Measurements from ENCODE around the gene ANGPTL2.

ANGPTL2 gene

GRCh38 chr9:127109212-127109711 is 13.2 kb downstream of the ANGPTL2 start:
- no peak for TF ChIP-seq CTCF (conservative IDR thresholded peaks at IDR 0.05)

GRCh38 chr9:127107929-127108876 is 14.2 kb downstream of the ANGPTL2 start:
- H3K27ac ChIP-seq, result peak overlapping the region; percentile 83
- no peak for TF ChIP-seq CTCF (conservative IDR thresholded peaks at IDR 0.05)

More at GRCh38 chr9:127109212-127109711, 13.2 kb downstream of the ANGPTL2 start:
- H3K27ac ChIP-seq, result peak overlapping the region; percentile 83

GRCh38 chr9:127107171-127107928 is 15.1 kb downstream of the ANGPTL2 start:
- no peak for TF ChIP-seq CTCF (conservative IDR thresholded peaks at IDR 0.05)
- H3K27ac ChIP-seq, result peak overlapping the region; percentile 83; the same call in 1 of the 2 replicates

GRCh38 chr9:127106466-127106855 is 16.0 kb downstream of the ANGPTL2 start:
- H3K27ac ChIP-seq, result no peak overlapping the region
- no peak for TF ChIP-seq CTCF (conservative IDR thresholded peaks at IDR 0.05)

GRCh38 chr9:127105805-127106465 is 16.5 kb downstream of the ANGPTL2 start:
- no peak for TF ChIP-seq CTCF (conservative IDR thresholded peaks at IDR 0.05)
- no peak overlapping the region for H3K27ac ChIP-seq

- H3K27ac ChIP-seq, result no peak overlapping the region
- TF ChIP-seq CTCF (conservative IDR thresholded peaks at IDR 0.05), result no peak
Observed at GRCh38 chr9:127104581-127105311, 17.7 kb downstream of the ANGPTL2 start.

Data from VCaP (cell line).